ENCODE data around the gene KRTAP10-10. TPM values are rescaled to one million over a fixed set of nuclear protein-coding genes. Genes with fewer than 3 reads are reported as not detected.
"Not testable (repeated sequence)": the region's sequence is repeated elsewhere in the genome, so short reads cannot be mapped to it uniquely, and the experiment has no call there.

Gene KRTAP10-10
- polyA plus RNA-seq, 1 experiment: not detected

- no peak overlapping the region for H3K27ac ChIP-seq (ENCODE audit: low read depth, low read length)
- no peak overlapping the region for H3K4me3 ChIP-seq (ENCODE audit: low read depth, low read length)
- no peak for TF ChIP-seq CTCF (IDR thresholded peaks at IDR 0.05; ENCODE audit: low read depth, low read length)
- no peaks in the 10 kb centered on the region for H3K9me3 ChIP-seq (ENCODE audit: control insufficient read depth, insufficient read depth, low read length)
- POLR2A ChIA-PET: no interaction called here
- no peak for DNase-seq (ENCODE audit: low read depth, low spot score)
- H3K27me3 ChIP-seq (ENCODE audit: control insufficient read depth, insufficient read depth, low read length): peaks cover 16% of the 10 kb centered on the region
- CTCF ChIA-PET: no interaction called here
These were observed 46.9 kb downstream of the KRTAP10-10 start for GRCh38 chr21:44684077-44684476.

GRCh38 chr21:44684483-44684882 lies 47.3 kb downstream of the KRTAP10-10 start:
- no peak for TF ChIP-seq CTCF (IDR thresholded peaks at IDR 0.05; ENCODE audit: low read depth, low read length)
- CTCF ChIA-PET: no interaction called here
- DNase-seq (ENCODE audit: low read depth, low spot score): no peak

DNA sequence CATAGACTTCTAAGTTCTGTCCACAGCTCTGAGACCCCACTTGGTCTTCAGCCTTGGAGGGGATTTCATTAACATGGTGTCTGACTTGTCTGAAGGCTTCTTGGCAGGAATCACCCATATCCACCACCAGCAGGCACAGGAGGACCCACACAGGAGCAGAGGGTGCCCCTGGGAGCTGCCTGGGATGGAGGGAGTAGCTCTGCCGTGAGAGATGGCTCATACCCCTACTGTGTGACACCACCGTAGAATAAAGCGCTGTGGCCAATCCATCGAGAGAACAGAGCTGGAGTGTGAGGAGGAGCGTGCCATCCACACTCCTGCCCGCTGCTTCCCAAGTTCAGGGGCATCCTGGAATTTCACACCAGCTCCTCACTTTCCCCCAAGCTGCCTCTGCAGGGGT lies 47.9 kb downstream of the KRTAP10-10 start:
- CTCF ChIA-PET; DNase-seq (ENCODE audit: low read depth, low spot score); H3K4me3 ChIP-seq (ENCODE audit: low read depth, low read length); H3K9me3 ChIP-seq (ENCODE audit: control insufficient read depth, insufficient read depth, low read length); H3K27ac ChIP-seq (ENCODE audit: low read depth, low read length); POLR2A ChIA-PET: not testable (repeated sequence)
- H3K27me3 ChIP-seq (ENCODE audit: control insufficient read depth, insufficient read depth, low read length): peaks cover 16% of the 10 kb centered on the region

More at GRCh38 chr21:44684483-44684882, 47.3 kb downstream of the KRTAP10-10 start:
- H3K4me3 ChIP-seq (ENCODE audit: low read depth, low read length): no peak overlapping the region
- no peaks in the 10 kb centered on the region for H3K9me3 ChIP-seq (ENCODE audit: control insufficient read depth, insufficient read depth, low read length)
- peaks cover 16% of the 10 kb centered on the region for H3K27me3 ChIP-seq (ENCODE audit: control insufficient read depth, insufficient read depth, low read length)
- POLR2A ChIA-PET: no interaction called here
- H3K27ac ChIP-seq (ENCODE audit: low read depth, low read length): no peak overlapping the region

GRCh38 chr21:44686000-44686781 lies 49.0 kb downstream of the KRTAP10-10 start:
- Histone ChIP-seq H3K4me3 (ENCODE audit: low read depth, low read length) (no peak overlapping the region), H3K27me3 (ENCODE audit: control insufficient read depth, insufficient read depth, low read length) (peaks cover 14% of the 10 kb centered on the region), H3K27ac (ENCODE audit: low read depth, low read length) (no peak overlapping the region), H3K9me3 (ENCODE audit: control insufficient read depth, insufficient read depth, low read length) (no peaks in the 10 kb centered on the region)
- ChIA-PET CTCF (no interaction called here), POLR2A (no interaction called here)
- no peak for TF ChIP-seq CTCF (IDR thresholded peaks at IDR 0.05; ENCODE audit: low read depth, low read length)
- no peak for DNase-seq (ENCODE audit: low read depth, low spot score)

- no peaks in the 10 kb centered on the region for H3K9me3 ChIP-seq (ENCODE audit: control insufficient read depth, insufficient read depth, low read length)
- ChIA-PET POLR2A (no interaction called here), CTCF (no interaction called here)
- no peak overlapping the region for H3K27ac ChIP-seq (ENCODE audit: low read depth, low read length)
- no peak overlapping the region for H3K4me3 ChIP-seq (ENCODE audit: low read depth, low read length)
- no peak for DNase-seq (ENCODE audit: low read depth, low spot score)
- no peak for TF ChIP-seq CTCF (IDR thresholded peaks at IDR 0.05; ENCODE audit: low read depth, low read length)
- peaks cover 14% of the 10 kb centered on the region for H3K27me3 ChIP-seq (ENCODE audit: control insufficient read depth, insufficient read depth, low read length)
These were observed 49.8 kb downstream of the KRTAP10-10 start for GRCh38 chr21:44686843-44687561.

Measured in AG04450 (cell line).